Esophagus muscularis mucosa (tissue), 4 donors: ENCODE measurements around the gene TBC1D22A.

Experiments used
- CTCF ChIP-seq, 3 experiments: fragments of 200-600 bp in 2 of 3; fragments of 450-650 bp in 1 of 3; sonication (generic) in 2 of 3; IDR thresholded peaks; one replicate each; pipeline ENCODE4 v1.5.1; 2017 to 2019; ENCODE audit warnings: antibody characterized with exemption in 3 of 3, mild to moderate bottlenecking in 2 of 3, moderate library complexity in 1 of 3
- EP300 ChIP-seq: sonication (generic); formaldehyde crosslinking; IDR thresholded peaks from one replicate; pipeline ENCODE4 v1.6.1; 2017; ENCODE audit warnings: antibody characterized with exemption
- POLR2A ChIP-seq: fragments of 450-650 bp; IDR thresholded peaks from one replicate; pipeline ENCODE4 v1.6.1; 2017; ENCODE audit warnings: antibody characterized with exemption, moderate library complexity, mild to moderate bottlenecking, low read depth
- POLR2AphosphoS5 ChIP-seq, 2 donors: sonication (generic); formaldehyde crosslinking; IDR thresholded peaks; one replicate each; pipeline ENCODE4 v1.6.1; 2017; ENCODE audit warnings: antibody characterized with exemption in 2 of 2

GRCh38 chr22:46748206-46748907 is 14.1 kb upstream of the TBC1D22A start:
- no peak for TF ChIP-seq CTCF (IDR thresholded peaks at IDR 0.05)
- TF ChIP-seq POLR2AphosphoS5 (IDR thresholded peaks at IDR 0.05) = no peak
- TF ChIP-seq POLR2A = no peak
- no peak for TF ChIP-seq EP300
